ENCODE results near the gene CRYBA1.

- TF ChIP-seq CTCF (IDR thresholded peaks at IDR 0.05) (no peak), EZH2 (IDR thresholded peaks at IDR 0.05) (no peak)
Observed at GRCh38 chr17:29279397-29280070, 32.9 kb downstream of the CRYBA1 start.

Data from neural progenitor cell (in vitro differentiated cells).